Measurements from ENCODE around the gene SUGCT.

Gene SUGCT

GRCh38 chr7:40418448-40418847 is 283.6 kb downstream of the SUGCT start:
- H3K9me3 ChIP-seq, result no peaks in the 10 kb centered on the region
- no peaks in the 10 kb centered on the region for H3K27me3 ChIP-seq
- no peak overlapping the region for H3K4me3 ChIP-seq (ENCODE audit: low read depth, low read length)
- no peaks in the 10 kb centered on the region for H3K36me3 ChIP-seq
- no peak for DNase-seq
- peaks cover 12% of the 10 kb centered on the region for H3K4me1 ChIP-seq
- no peak for TF ChIP-seq CTCF (IDR thresholded peaks at IDR 0.05; ENCODE audit: low read depth, low read length)

- Histone ChIP-seq H3K27me3 (no peaks in the 10 kb centered on the region), H3K4me1 (peaks cover 15% of the 10 kb centered on the region), H3K4me3 (ENCODE audit: low read depth, low read length) (no peak overlapping the region), H3K9me3 (no peaks in the 10 kb centered on the region), H3K36me3 (no peaks in the 10 kb centered on the region)
- no peak for TF ChIP-seq CTCF (IDR thresholded peaks at IDR 0.05; ENCODE audit: low read depth, low read length)
- DNase-seq, result no peak
Measured at GRCh38 chr7:40418983-40419382, 284.2 kb downstream of the SUGCT start.

- Histone ChIP-seq H3K4me3 (ENCODE audit: low read depth, low read length) (no peak overlapping the region), H3K9me3 (no peaks in the 10 kb centered on the region), H3K36me3 (no peaks in the 10 kb centered on the region), H3K27me3 (no peaks in the 10 kb centered on the region), H3K4me1 (peaks cover 20% of the 10 kb centered on the region)
- DNase-seq, result no peak
- no peak for TF ChIP-seq CTCF (IDR thresholded peaks at IDR 0.05; ENCODE audit: low read depth, low read length)
Measured at GRCh38 chr7:40419806-40420205, 285.0 kb downstream of the SUGCT start.

GRCh38 chr7:40421433-40421832 is 286.6 kb downstream of the SUGCT start:
- Histone ChIP-seq H3K4me3 (ENCODE audit: low read depth, low read length) (no peak overlapping the region), H3K36me3 (no peaks in the 10 kb centered on the region), H3K9me3 (no peaks in the 10 kb centered on the region), H3K27me3 (no peaks in the 10 kb centered on the region), H3K4me1 (peaks cover 20% of the 10 kb centered on the region)
- no peak for DNase-seq
- TF ChIP-seq CTCF (IDR thresholded peaks at IDR 0.05; ENCODE audit: low read depth, low read length), result no peak

- Histone ChIP-seq H3K36me3 (no peaks in the 10 kb centered on the region), H3K27me3 (no peaks in the 10 kb centered on the region), H3K4me1 (peaks cover 14% of the 10 kb centered on the region), H3K9me3 (no peaks in the 10 kb centered on the region), H3K4me3 (ENCODE audit: low read depth, low read length) (no peak overlapping the region)
- TF ChIP-seq CTCF (IDR thresholded peaks at IDR 0.05; ENCODE audit: low read depth, low read length), result no peak
- DNase-seq, result no peak
Measured at GRCh38 chr7:40425696-40426095, 290.9 kb downstream of the SUGCT start.

GRCh38 chr7:40428421-40428820 is 293.6 kb downstream of the SUGCT start:
- Histone ChIP-seq H3K9me3 (no peaks in the 10 kb centered on the region), H3K36me3 (no peaks in the 10 kb centered on the region), H3K4me1 (peaks cover 9% of the 10 kb centered on the region), H3K4me3 (ENCODE audit: low read depth, low read length) (no peak overlapping the region), H3K27me3 (no peaks in the 10 kb centered on the region)
- TF ChIP-seq CTCF (IDR thresholded peaks at IDR 0.05; ENCODE audit: low read depth, low read length), result no peak
- no peak for DNase-seq

Data from BE2C (cell line).